GM12891 (cell line): ENCODE measurements around the gene ALKBH2.

ENCODE experiments used
- DNase-seq: peaks from one replicate; pipeline ENCODE4 v3.0.0; 2011; ENCODE audit warnings: low spot score; ENCODE audit not compliant: insufficient read length
- FAIRE-seq: peaks from 2 replicates; lab custom pipeline; 2011; peaks lifted over from hg19 to GRCh38; lab: Jason Lieb, UNC
- PAX5 ChIP-seq: IDR thresholded peaks from 2 replicates; pipeline ENCODE4 v1.6.1; 2011; ENCODE audit warnings: low read length, moderate library complexity, mild to moderate bottlenecking; ENCODE audit not compliant: insufficient read depth, severe bottlenecking
- POLR2A ChIP-seq: IDR thresholded peaks from 2 replicates; pipeline ENCODE4 v1.6.1; 2011; ENCODE audit warnings: low read depth, low read length, control low read depth
- POLR2AphosphoS5 ChIP-seq: IDR thresholded peaks from 2 replicates; pipeline ENCODE4 v1.6.1; 2011; ENCODE audit warnings: low read depth, low read length, control low read depth
- POU2F2 ChIP-seq: IDR thresholded peaks from 2 replicates; pipeline ENCODE4 v1.6.1; 2011; ENCODE audit warnings: low read depth, mild to moderate bottlenecking, control low read depth, low read length, moderate library complexity
- SPI1 ChIP-seq: IDR thresholded peaks from 2 replicates; pipeline ENCODE4 v1.6.1; 2011; ENCODE audit warnings: low read depth, low read length, control low read depth
- TAF1 ChIP-seq: IDR thresholded peaks from 2 replicates; pipeline ENCODE4 v1.6.1; 2011; ENCODE audit warnings: low read depth, low read length, control low read depth

The ALKBH2 gene

DNA sequence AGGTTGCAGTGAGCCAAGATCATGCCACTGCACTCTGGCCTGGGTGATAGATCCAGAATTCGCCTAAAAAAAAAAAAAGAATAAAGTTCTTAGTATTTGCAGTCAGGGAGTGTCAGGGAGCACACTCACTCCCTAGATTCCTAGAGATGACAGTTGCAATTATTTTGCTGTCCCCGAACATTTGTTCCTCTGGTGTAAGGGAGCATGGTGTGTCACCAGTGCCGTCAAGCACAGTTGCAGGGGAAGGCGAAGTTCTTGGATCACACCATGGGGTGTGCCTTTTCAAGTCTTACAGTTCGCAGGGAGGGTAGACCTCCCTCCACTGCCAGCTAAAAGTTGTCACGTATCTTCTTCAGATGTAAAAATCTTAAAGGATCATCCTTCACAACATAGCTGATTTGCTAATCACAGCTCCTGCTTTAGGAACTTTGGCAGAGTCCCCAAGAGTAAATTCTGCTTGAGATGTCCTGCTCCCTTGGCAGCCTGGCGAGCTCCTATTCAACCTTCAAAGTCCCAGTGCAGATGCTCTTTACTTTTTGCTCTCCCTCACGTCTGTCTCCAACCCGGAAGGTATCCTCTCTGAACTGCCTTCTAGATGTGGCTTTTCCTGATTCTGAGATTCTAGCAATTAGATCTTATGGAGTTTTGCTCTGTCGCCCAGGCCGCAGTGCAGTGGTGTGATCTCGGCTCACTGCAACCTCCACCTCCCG lies 34.4 kb upstream of the ALKBH2 start:
- no peak for TF ChIP-seq POLR2A
- TF ChIP-seq TAF1 = no peak
- no peak for TF ChIP-seq POU2F2
- TF ChIP-seq PAX5 = no peak
- no peak for TF ChIP-seq SPI1
- no peak for TF ChIP-seq POLR2AphosphoS5
- no peak for FAIRE-seq
- no peak for DNase-seq

- no peak for FAIRE-seq
- TF ChIP-seq POU2F2 (no peak), POLR2AphosphoS5 (no peak), SPI1 (no peak), PAX5 (no peak), TAF1 (no peak), POLR2A (no peak)
- no peak for DNase-seq
Measured at GRCh38 chr12:109126784-109127183, 33.5 kb upstream of the ALKBH2 start.

- no peak for TF ChIP-seq POU2F2
- no peak for TF ChIP-seq POLR2A
- TF ChIP-seq TAF1 = no peak
- no peak for TF ChIP-seq SPI1
- TF ChIP-seq PAX5 = no peak
- TF ChIP-seq POLR2AphosphoS5 = no peak
- DNase-seq (no peak), FAIRE-seq (no peak)
Measured at GRCh38 chr12:109125791-109126190, 32.5 kb upstream of the ALKBH2 start.

DNA sequence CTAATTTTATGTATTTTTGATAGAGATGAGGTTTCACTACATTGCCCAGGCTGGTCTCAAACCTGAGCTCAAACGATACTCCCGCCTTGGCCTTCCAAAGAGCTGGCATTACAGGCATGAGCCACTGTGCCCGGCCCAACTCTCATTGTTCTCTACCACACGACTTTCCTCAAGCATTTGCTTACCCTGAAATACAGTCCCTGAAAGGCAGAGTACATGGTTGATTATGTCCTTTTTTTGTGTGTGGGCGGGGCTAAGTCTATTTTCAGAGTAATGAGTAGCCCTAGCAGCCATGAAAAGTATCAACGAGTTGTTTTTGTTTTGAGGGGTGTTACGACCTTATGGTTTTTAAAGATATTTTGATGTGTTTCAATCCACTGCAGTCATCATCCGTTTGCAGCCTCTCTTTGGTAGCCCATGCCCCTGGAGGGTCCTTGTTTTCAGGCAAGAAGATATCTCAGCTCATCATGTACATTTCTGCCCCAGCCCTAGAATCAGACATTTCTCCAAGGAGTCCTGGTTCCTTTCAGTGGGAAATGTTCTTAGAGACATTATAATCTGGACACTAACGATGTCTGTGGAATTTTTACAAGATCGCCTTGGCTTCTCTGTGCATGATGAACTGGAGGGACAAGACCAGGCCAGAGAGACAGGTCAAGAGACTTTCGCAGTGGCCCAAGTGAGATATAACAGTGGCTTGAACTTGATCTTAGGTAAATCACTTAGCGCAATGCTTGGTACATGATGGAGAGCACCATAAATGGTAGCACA lies 31.8 kb upstream of the ALKBH2 start:
- TF ChIP-seq POLR2AphosphoS5 (no peak), POU2F2 (no peak), PAX5 (no peak), POLR2A (no peak), SPI1 (no peak), TAF1 (no peak)
- FAIRE-seq = peak; percentile 35
- no peak for DNase-seq

GRCh38 chr12:109121346-109121880 lies 28.1 kb upstream of the ALKBH2 start:
- no peak for TF ChIP-seq POLR2AphosphoS5
- TF ChIP-seq SPI1 = no peak
- no peak for TF ChIP-seq POLR2A
- no peak for TF ChIP-seq TAF1
- TF ChIP-seq POU2F2 = no peak
- no peak for TF ChIP-seq PAX5
- FAIRE-seq = no peak

DNA sequence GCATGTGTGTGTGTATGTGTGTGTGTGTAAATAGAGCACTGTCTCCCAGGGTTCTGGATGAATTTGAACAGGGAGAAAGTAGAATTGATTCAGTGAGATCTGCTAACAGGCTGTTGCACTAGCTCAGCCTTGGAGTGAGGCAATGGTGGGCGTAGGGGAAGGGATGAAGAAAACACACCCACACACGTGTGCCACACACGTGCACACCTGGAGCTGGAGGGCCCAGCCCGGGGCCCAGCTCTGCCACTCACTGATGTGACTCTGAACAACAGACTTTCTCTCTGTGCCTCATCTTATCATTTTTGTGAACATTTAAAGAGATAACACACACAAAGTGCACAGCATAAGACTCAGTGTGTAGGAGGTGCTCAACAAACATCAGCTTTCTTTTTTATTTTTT lies 27.3 kb upstream of the ALKBH2 start:
- no peak for DNase-seq
- TF ChIP-seq SPI1 (no peak), POLR2AphosphoS5 (no peak), TAF1 (no peak)
- no peak for FAIRE-seq

More at GRCh38 chr12:109121346-109121880, 28.1 kb upstream of the ALKBH2 start:
- DNase-seq = no peak

GRCh38 chr12:109120095-109120494 lies 26.8 kb upstream of the ALKBH2 start:
- DNase-seq (no peak), FAIRE-seq (no peak)
- TF ChIP-seq POLR2AphosphoS5 (no peak), PAX5 (no peak), TAF1 (no peak), POLR2A (no peak), SPI1 (no peak), POU2F2 (no peak)

- no peak for TF ChIP-seq POU2F2
- TF ChIP-seq SPI1 = no peak
- TF ChIP-seq TAF1 = no peak
- TF ChIP-seq POLR2A = no peak
- TF ChIP-seq PAX5 = no peak
- no peak for TF ChIP-seq POLR2AphosphoS5
- no peak for FAIRE-seq
- no peak for DNase-seq
Measured at GRCh38 chr12:109116611-109116949, 23.3 kb upstream of the ALKBH2 start.

DNA sequence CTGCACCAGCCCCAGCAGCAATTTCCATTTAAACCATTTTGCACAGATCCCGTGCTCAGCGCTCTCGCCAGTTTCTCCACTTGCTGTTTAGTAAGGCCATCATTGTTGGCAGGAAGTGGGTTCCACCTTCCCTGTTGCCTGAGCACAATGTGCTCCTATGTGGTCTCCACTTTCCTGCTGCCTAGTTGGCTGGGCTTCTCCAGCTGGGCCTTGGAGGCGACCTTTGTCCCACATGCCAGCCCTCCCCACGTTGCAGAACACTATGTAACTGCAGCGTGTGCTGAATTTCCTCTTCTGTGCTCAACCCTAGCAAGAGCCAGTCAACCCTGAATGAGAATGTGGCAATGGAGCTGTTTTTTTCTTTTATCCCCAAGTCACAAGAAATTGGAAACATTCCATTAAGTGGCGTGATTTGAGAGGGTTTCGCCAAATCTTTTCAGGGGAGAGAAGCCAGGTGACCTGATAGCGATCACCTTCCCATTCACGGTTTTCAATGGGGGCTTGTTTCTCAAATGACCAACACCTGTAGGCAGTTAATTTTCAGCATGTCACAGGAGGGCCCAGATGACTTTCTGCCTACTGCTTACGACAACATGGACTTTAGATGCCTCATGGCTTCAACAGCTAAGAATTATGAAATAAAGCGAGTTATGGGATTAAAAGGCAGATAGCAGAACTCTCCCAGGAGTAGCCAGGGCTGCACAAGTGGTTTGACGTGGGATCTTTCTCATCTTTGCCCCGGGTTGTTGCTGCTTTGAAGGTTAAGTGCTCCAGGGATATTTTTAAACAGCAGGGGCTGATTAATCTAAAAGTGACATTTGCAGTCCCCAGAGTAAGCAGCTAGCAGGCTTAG lies 22.7 kb upstream of the ALKBH2 start, which contains the start of gene ACACB:
ACACB (plus strand) TSS at position 830 of the 853 bp plus-strand sequence. CDS start 22,819 bp downstream, outside the sequence.
- FAIRE-seq (no peak), DNase-seq (no peak)
- no peak for TF ChIP-seq POLR2A
- no peak for TF ChIP-seq SPI1
- TF ChIP-seq TAF1 = no peak
- no peak for TF ChIP-seq PAX5
- no peak for TF ChIP-seq POU2F2
- no peak for TF ChIP-seq POLR2AphosphoS5
